NT2/D1 (cell line): Measurements from ENCODE around the gene MERTK.

Source experiments
- SUZ12 ChIP-seq: IDR thresholded peaks from 2 replicates; pipeline ENCODE4 v1.6.1; 2011; ENCODE audit not compliant: insufficient read length, insufficient read depth; ENCODE audit errors: extremely low read depth
- YY1 ChIP-seq: IDR thresholded peaks from 2 replicates; pipeline ENCODE4 v1.6.1; 2011; ENCODE audit not compliant: insufficient read length, insufficient read depth
- ZNF274 ChIP-seq: IDR thresholded peaks from 2 replicates; pipeline ENCODE4 v1.6.1; 2011; ENCODE audit warnings: mild to moderate bottlenecking, low read depth, low read length

GRCh38 chr2:112034924-112035323 is 136.5 kb downstream of the MERTK start:
- no peak for TF ChIP-seq SUZ12
- TF ChIP-seq ZNF274 = no peak
- TF ChIP-seq YY1 = no peak
